Ovary (tissue), 3 donors: ENCODE measurements around the gene SLTM.
"Not testable (repeated sequence)": the region's sequence is repeated elsewhere in the genome, so short reads cannot be mapped to it uniquely, and the experiment has no call there.

Experiments used
- CTCF ChIP-seq, 3 donors: fragments of 450-650 bp in 2 of 3; fragments of 200-600 bp in 1 of 3; IDR thresholded peaks; one replicate each; pipeline versions ENCODE4 v1.5.1 to v1.8.0; 2016 to 2022; ENCODE audit warnings: antibody characterized with exemption in 3 of 3, mild to moderate bottlenecking in 1 of 3
- POLR2A ChIP-seq: fragments of 450-650 bp; IDR thresholded peaks from one replicate; pipeline ENCODE4 v1.6.1; 2017; ENCODE audit warnings: antibody characterized with exemption, mild to moderate bottlenecking, moderate library complexity
- donor health status: DM: no; HTN: no; CAD: no.

GRCh38 chr15:58856621-58857020, 76.9 kb downstream of the SLTM start:
- TF ChIP-seq POLR2A; CTCF (IDR thresholded peaks at IDR 0.05): not testable (repeated sequence)
